HG03354 (cell line): Measurements from ENCODE around the gene PLCB2.

ENCODE experiments used
- ATAC-seq: cut with Tn5 transposase; IDR thresholded peaks from one replicate; pipeline ENCODE4 v1.9.1; 2021; ENCODE audit warnings: mild to moderate bottlenecking; ENCODE audit not compliant: unreplicated experiment, poor library complexity, severe bottlenecking

Gene PLCB2

DNA sequence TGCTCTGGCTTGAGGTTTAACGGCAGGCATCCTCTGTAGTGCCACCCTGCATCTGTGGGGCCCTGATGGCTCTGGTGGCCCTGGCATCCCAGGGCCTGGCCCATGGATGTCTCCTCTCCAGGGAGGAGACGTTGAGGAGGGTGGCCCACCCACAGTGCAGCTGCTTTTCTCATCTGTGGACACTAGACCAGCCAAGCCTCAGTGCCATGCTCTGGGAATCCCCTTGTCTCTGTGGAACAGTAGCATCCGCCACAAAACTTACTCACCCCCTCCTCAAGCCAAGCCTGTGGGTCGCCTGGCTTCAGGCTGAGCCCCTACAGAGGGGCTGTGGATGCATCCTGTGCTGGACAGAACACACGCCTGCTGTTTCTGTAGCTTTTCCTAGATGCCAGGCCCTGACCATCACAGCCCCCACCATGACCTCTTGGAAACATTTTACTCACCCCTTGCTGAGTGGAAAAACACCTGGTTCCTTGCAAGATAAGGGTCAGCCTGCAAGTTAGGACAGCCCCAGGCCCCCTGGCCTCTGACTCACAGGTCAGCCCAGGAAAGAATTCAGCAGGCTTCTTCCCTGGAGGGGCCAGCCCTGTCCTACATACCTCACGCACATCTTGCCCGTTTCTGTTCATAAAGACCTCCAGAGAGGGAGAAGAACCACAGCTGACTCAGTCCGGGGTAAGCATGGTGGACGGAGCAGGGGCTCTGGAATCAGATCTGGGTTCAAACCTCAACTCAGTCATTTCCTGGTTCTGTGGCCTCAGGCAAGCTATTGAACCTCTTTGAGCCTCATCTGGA lies 49.9 kb downstream of the PLCB2 start:
- no peak for ATAC-seq

DNA sequence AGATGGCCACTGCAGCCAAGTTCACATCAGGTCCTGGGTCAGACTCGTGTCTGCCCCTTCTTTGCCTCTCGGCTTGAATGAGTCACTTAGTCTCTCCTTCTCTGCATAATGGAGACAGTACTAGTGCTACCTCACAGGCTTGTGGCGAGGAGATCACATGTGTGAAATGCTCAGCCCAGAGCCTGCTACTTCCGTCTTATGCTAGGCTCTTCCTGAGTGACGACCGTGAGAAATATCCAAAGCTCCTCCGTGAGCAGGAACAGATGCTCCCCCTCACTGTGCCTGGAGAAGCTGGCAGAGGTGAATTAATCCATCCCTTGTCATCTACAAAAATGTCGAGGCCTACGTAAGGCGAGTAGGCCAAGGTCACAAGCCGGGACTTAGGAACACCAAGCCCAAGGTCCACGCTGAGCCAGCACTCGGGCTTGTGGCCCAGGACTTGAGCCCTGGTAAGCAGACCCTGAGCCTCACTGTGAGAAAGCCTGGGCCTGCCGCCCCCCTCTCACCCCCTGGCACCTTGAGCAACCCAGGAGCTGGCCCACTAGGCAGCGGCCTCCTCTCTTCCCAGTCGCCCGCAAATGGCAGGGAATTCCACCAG lies 51.0 kb downstream of the PLCB2 start:
- ATAC-seq, result no peak

DNA sequence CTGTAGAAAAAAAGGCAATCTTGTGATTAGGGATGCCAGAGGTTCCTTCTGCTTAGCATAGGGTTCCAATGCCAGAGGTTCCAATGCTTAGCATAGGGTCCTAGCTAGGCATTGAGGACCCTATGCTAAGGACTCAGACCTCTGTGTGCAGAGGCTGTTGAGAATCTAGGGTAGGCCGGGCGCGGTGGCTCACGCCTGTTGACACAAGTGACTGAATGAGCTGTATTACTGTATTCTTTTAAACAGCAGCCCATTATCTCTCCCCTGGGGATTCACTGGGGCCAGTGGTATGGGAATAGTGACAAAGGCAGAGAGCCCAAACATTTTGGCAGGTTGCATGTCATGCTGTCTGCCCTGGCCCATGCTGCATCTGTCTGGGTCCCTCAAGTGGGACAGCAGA lies 52.7 kb downstream of the PLCB2 start:
- no peak for ATAC-seq

DNA sequence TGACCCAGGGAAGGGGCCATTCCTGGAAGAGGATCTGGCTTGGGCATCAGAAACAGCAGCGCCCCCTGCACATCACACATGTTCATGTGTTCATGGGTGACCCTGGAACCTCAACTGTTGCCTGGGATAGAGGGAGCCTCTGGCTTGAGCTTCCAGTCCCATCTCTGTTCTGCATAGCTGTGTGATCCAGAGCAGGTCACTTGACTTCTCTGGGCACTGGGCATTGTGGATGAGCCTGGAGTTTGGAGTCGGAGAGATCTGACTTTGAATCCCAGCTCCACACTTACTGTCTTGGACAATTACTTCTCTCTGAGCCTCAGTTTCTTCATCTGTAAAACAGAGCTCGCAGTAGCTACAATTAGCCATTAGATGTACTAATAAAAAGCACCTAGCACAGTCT lies 53.3 kb downstream of the PLCB2 start:
- no peak for ATAC-seq

DNA sequence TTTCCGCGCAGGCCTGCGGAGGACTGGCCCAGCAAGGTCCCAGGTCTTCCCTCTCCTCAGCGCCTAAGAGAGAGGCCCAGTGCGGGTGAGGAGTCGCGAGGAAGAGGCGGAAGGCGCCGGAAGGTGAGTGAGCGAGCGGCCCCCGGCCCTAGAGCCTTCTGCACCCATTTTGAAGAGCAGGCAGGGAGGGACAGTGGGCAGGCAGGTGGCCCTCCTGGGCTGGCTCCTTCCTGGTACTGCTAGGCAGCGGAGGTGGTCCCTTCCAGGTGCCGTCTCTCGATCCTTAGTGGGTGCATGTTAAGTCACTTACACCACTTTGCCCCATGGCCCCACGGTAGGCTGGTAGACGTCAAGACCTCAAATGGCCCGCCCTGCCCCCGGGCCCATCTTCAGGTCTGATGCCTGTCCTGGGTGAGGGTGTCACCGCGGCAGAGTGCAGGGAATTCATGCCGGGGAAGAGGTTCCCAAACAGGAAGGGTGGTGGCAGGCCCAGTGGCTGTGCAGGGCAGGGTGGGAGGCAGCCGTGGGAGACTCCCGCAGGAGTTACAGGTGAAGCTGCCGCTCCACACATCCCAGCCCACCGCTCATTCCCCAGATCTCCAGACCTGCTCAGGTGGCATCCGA lies 54.5 kb downstream of the PLCB2 start:
- no peak for ATAC-seq

DNA sequence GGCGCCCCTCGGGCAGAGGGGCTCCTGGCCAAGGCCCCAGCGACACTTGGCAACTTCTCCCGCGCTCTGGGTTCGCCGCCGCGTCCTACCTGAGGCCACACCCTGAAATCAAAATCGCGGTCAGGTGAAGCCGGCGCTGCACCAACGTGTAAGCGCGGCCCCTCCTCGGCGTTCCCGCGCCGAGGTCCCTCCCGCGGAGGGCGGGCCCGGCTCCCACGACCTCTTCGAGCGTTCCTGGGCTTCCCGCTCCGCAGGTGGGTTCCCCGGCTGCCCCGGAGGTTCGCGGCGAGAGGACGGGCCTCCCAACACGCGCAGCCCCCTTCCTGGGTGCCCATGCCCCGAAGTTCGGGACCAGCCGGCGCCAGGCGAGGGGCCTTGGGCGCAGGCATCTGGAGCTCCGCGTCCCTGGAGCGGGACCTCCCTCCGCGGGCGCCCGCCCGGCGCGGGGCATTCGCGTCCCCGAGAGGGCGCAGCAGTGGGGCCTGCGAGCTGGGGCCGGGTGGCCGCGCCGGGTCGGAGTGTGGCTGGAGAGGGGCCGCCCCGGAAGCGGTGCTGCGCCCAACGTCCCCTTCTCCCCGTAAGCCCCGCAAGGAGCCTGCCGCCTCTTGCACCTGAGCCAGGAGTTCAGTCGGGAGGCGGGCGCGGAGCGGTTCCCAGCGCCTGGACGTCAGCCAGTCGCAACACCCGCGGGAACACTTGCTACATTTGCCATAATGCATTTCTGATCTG lies 55.1 kb downstream of the PLCB2 start:
- ATAC-seq, result no peak

DNA sequence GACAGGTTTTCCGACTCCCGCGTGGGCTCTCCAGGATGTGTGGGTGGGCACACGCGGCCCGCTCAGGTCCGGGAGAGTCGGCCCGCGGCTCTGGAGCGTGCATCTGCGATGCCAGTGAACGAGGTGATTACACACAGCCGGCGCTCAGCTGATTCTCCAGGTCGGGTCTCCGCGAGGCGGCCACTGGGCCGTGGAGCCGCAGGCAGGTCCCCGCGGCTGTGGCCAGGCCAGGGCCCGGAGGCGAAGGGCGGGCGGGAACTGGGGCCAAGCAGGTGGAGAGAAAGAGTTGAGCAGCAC lies 55.6 kb downstream of the PLCB2 start:
- ATAC-seq, result no peak

DNA sequence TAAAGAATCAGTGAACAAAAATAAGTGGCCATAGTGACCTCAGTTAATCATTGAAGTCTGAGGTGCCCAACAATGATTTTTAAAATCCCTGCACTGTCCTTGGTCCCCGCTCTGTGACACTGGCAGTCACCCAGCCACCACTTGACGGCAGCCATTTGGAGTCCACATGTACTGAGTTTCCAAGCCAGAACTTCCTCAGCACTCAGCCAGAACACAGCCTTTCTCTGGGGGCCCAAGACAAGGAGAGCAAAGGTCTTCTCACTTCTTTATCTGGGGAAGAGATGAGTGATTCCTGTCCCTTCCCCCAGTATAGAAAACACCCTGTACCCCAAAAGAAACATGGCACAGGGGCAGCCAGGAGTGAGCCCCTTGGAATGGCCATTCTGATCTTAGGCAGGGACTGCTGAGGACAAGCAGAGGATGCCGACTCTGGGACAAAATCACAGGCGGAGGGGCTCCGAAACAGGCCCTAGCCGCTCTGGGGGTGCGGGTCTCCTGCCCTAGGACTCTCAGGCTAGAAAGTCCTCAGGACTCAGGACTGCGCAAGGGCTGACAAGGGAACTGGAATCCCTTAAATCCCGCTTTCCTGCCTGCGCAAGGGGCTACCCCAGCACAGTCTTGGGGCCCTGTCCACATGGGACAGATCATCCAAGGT lies 56.1 kb downstream of the PLCB2 start:
- no peak for ATAC-seq

DNA sequence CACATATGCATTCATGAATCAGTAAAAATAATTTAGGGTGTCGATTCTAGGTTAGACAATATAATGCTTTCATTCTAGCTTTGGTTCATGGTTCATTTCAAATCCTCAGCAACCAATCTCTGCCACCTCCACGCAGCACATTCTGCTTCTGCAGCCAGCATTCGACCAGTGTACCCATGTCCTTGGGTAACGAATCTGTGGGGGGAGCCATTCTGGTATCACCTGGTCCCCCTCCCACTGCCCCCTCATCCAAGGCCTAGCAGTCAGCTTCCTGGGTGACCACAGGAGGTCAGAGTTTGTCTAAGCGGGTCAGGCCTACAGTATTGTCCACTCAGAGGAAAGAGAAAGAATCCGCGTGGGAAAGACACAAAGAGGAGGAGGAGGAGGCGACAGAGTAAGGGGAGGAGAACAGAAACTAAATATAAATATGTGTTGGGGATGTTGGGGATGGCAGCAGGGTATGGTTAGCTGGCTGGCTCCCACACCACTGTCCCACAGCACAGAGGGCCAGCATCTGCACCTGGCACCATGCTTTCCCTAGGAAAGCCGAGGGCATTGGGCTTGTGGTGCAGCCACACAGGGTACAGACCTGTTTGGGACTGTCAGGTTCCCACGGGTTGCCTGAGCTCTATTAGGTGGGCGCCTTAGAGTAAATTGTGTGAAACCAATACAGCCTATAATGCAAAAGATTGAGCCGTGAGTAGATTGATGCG lies 56.8 kb downstream of the PLCB2 start:
- ATAC-seq, result no peak

DNA sequence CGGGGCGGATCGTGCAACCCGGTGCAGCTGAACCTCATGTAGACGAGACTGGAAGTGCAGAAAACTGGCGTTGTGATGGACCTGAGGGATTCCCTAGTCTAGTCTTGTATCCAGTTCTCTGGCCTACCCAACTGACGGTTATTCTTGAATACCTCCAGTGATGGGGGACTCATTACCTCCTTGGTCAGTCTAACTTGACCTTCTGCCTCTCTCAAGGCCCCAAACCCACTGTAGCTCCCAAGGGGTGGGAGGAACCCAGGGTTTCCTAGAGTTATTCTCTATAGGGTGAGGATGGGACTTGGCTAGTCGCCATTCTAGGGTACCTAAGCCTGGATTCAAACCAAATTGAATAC lies 57.5 kb downstream of the PLCB2 start:
- ATAC-seq, result no peak

DNA sequence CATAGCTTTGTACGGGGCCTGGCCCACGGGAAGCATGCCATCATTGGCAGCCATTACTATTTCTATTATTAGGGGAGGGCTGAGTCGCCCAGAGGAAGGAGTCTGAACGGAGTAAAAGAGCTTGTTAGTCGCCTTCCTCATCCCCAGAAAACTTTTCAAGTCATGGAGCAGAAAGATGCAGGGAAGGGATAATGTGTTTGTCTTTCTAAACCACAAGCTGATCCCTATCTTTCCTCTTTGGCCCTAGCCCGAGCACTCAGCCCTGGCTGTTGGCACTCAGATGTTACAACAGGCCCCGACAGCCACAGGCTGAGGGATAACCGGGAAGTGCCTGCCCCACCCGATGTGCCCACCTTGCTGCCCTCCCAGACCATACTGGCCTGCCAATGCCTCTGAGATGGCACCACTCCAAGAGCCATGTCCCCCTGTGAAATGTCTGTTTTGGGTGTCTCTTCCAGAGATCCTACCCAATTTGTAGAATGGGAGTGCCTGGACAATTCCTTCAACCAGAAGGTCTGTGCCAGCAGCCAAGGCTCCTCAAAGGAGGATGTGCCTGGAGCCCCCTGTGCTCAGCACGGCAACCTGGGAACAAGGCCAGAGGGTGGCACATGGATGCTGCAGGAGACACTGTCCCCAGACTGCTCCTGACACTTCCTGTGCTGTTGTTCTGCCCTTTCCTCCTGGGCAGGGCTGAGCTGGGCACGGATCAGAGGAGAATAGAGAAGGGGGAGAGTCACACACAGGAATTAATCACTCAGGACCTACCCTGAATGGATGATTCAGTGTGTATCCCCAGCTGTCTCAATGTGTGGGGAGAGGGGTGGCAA lies 58.0 kb downstream of the PLCB2 start:
- no peak for ATAC-seq

DNA sequence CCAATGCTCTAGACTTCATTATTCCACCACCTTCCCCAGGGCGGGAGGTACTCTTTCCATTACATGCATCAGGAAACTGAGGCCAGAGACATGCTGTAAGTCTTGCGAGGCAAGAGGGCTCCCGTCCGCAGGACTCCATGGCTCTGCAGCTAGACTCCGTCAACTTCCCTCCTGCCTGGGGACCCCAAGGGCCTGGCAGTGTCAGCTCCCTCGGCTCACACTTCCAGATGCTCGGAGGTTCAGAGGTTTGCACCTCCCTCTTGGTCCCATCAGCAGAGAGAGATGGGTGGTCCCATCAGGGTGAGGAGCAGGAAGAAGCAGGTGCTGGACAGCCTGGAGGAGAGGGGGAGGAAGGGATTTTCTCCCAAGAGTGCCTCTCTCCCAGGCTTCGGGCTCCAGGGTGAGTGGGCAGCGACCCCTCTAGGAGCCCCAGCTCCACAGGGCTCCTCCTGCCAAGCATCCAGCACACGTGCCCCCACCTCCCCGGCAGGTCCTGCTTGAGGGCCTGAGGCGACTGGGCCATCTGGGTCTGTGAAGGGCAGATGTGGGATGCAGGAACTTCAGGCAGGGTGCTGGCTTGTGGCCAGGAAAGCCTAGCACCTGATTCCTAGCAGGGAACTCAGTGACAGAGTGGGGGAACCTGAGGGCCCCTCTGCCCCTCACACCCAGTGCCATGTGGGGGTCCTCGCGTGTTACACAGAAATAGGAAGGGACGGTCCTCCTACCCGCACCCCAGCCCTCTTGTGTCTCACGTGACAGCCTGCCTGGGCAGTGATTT lies 59.5 kb downstream of the PLCB2 start:
- ATAC-seq, result no peak

DNA sequence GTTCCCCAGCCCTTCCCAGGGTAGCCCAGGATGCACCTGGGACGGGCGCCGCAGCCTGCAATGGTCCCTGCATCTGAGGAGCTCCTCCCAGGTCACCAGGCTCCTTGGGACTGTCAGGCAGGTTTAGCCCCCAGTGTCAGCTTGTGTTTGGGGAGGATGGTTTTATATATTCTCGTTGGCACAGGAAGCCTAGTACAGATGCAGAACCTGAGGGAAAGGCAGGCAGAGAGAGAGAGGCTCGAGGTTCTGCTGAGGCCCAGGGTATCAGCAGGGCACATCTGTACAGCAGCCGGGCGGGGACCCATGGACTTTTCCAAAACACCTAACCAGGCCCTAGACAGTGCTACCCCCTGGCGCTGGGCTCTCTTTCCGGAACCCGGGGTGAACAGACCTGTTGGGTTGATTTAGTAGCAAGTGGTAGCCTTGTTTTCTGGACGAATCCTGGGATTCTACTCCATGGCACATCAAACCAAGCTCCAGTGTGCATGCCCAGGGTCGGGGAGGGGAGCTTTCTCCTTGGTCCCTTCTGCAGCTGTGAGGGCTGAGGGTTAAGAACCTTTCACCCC lies 60.2 kb downstream of the PLCB2 start:
- ATAC-seq, result no peak

DNA sequence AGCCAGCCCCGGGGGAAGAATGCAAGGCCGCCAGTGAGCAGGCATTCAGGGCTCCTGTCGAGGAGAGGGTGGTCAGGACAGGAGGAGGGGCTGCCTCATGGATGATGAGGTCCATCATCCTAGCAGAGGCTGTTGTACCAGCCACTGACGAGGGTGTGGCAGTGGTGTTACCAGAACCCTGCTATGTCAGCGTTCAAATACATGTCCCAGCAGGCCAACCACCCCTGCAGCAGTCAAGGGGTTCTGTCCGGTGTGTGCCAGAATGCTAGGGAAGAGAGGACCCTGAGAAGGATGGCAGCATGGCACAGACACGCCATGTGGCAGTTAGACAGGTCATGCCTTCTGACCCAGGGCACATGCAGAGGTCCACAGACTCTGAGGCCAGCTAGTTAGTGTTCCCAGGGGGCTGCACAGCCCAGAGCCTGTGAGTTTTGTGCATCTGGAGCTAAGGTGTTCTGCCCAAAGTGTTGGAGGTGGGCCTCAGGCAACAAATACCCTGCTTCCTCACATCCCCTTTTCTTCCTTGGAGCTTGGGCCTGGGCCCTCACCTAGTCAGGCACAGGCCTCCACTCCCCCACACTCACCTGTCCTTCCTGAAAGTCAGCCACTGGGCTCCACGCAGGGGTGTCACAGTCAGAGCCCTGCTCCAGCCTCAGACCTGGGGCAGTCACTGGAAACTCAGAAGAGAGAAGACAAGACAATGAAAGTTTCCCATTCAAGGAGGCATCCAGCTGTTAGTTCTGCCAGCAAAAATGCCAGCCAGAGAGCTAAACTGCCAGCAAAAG lies 61.0 kb downstream of the PLCB2 start:
- ATAC-seq, result no peak

DNA sequence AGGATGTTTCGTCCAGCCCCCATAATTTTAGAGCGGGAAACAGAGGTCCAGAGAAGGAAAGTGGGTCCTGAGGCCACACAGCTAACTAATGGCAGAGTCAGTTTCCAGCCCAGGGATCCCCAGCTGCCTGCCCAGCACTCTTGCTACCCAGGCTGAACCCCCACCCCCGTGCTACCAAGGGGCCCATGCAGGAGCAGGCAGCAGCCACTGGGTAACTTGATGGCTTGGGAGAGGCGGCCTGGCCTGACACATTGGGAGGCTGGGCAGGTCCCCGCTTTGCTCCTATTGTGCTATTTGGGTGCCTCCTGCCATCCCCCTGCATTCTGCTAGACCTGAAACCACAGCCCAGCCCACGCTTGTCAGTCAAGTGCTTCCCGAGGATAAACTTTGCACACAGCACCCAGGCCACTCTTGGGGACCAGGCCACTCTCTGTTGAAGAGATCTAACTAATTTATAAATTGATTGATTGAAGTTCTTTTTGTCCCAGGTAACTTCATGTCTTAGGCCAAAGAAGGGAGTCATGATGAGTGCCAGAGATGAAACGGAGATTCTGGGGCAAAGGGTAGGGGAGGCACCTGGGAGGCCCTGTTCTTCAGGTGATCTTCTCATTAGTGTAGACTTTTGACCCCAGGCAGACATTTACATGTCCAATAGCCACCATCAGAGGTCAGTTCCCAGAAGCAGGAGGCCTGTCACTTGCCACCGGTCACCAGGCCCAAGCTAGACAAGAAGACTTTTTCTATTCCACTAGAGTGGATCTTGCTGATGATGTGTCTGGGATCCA lies 61.9 kb downstream of the PLCB2 start:
- ATAC-seq, result no peak

DNA sequence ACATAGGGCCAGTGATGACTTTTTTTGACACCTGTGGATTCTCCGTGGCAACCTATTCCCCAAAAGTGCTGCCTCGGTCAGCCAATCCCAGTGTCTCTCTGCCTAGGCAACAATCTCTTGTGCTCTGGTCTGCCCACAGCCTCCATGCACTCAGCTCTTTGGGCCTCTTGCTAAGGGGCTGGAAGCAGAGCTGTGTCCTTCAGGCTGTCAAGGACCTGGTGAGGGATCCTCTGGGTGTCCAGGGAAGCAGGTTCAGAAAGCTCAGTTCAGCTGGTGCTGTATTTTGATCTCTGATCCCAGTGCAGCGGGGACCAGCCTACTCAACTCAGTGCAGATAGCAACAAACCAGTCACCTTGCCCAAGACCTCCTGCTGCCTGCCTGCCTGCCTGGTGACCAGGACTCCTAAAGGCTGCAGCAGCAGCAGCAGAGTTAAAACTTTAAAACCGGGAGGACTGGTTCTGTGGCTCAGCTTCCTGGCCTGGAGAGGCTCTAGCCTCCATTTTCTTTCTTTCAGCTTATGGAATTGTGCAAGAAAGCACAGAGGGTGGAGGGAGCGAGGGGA lies 62.7 kb downstream of the PLCB2 start:
- ATAC-seq, result no peak
